NCI-H2196 treated with DMSO at 0.1 percent for 48 hours (cell line): ENCODE measurements around the gene BARD1.

Source experiments
- DNase-seq: peaks from one replicate; lab custom pipeline; 2025; ENCODE audit not compliant: unreplicated experiment; lab: John Stamatoyannopoulos, UW

The BARD1 gene

GRCh38 chr2:214679736-214680135 lies 129.7 kb downstream of the BARD1 start:
- no peak for DNase-seq

GRCh38 chr2:214676421-214677089 lies 132.9 kb downstream of the BARD1 start:
- DNase-seq: no peak
